A673 (cell line): ENCODE results near the gene ZFYVE9. TPM values are rescaled to one million over a fixed set of nuclear protein-coding genes. Genes with fewer than 3 reads are reported as not detected.

Source experiments
- BruUV-seq: library from RNA; stranded (reverse); fragments of 400-500 nt; replicated peaks from 2 replicates; lab custom pipeline; 2021; lab: Mats Ljungman, UMichigan
- CTCF ChIA-PET: fragments of 300-600 bp; sonication (Branson Sonifier 250); formaldehyde crosslinking; loops from one replicate; lab custom pipeline; 2022; ENCODE audit warnings: antibody characterized with exemption; lab: Charles Lee
- POLR2A ChIA-PET: fragments of 300-600 bp; sonication (Branson Sonifier 250); formaldehyde crosslinking; loops from one replicate; lab custom pipeline; 2022; ENCODE audit warnings: antibody characterized with exemption; ENCODE audit not compliant: low non-redundant PET; lab: Charles Lee
- DNase-seq: peaks from one replicate; pipeline ENCODE4 v3.0.0-alpha.2; 2015; ENCODE audit warnings: low spot score
- H3K27ac ChIP-seq: fragments of 200-600 bp; sonication (generic); 2 replicates; pipeline ENCODE4 v1.5.1; 2016; ENCODE audit warnings: mixed run types, low read depth, mild to moderate bottlenecking, mixed read lengths, antibody characterized with exemption, low read length; ENCODE audit not compliant: poor library complexity, severe bottlenecking
- H3K27me3 ChIP-seq: fragments of 200-600 bp; sonication (generic); replicated peaks from 2 replicates; pipeline ENCODE4 v1.6.1; 2017; ENCODE audit warnings: mixed run types, low read depth, mild to moderate bottlenecking, mixed read lengths, antibody characterized with exemption, low read length; ENCODE audit not compliant: insufficient read depth, poor library complexity
- H3K36me3 ChIP-seq: fragments of 200-600 bp; sonication (generic); 2 replicates; pipeline ENCODE4 v1.6.1; 2016; ENCODE audit warnings: mixed run types, mild to moderate bottlenecking, mixed read lengths, antibody characterized with exemption, low read length; ENCODE audit not compliant: insufficient read depth, poor library complexity, severe bottlenecking
- H3K4me1 ChIP-seq: fragments of 200-600 bp; sonication (generic); 2 replicates; pipeline ENCODE4 v1.6.1; 2017; ENCODE audit warnings: mixed run types, mild to moderate bottlenecking, mixed read lengths, antibody characterized with exemption, low read length; ENCODE audit not compliant: insufficient read depth, poor library complexity, severe bottlenecking
- H3K4me3 ChIP-seq: fragments of 200-600 bp; sonication (generic); 2 replicates; pipeline ENCODE4 v1.5.1; 2016; ENCODE audit warnings: low read depth, mixed run types, mild to moderate bottlenecking, mixed read lengths, low read length; ENCODE audit not compliant: poor library complexity, severe bottlenecking
- H3K9me3 ChIP-seq: fragments of 200-600 bp; sonication (generic); 2 replicates; pipeline ENCODE4 v1.6.1; 2016; ENCODE audit warnings: mixed run types, low read depth, mild to moderate bottlenecking, mixed read lengths, antibody characterized with exemption, low read length; ENCODE audit not compliant: poor library complexity, severe bottlenecking
- EZH2 ChIP-seq: fragments of 200-600 bp; sonication (generic); IDR thresholded peaks from 2 replicates; pipeline ENCODE4 v1.6.1; 2017; ENCODE audit warnings: borderline replicate concordance, low read depth, mild to moderate bottlenecking, mixed read lengths, antibody characterized with exemption, low read length; ENCODE audit not compliant: poor library complexity, severe bottlenecking
- intact Hi-C: fragments of 100-400 bp; cut with micrococcal nuclease; formaldehyde crosslinking; loops from one replicate; pipeline ENCODE4 v1.10.0; 2022; ENCODE audit not compliant: unreplicated experiment
- total RNA-seq: library from RNA; stranded (reverse); gene quantifications from 2 replicates; pipeline ENCODE4 v1.2.3, GENCODE V29; 2021
- TF ChIP-seq, protein P1 (sequence below): fragments of 300-800, 200-600 bp; sonication (generic); conservative IDR thresholded peaks from 2 replicates; pipeline ENCODE4 v1.5.1; 2017; ENCODE audit warnings: low read depth, mild to moderate bottlenecking, antibody characterized with exemption, low read length, moderate library complexity, mixed read lengths

ZFYVE9 gene
- total RNA-seq, 1 experiment from 2014 or later = 19.6 TPM

DNA sequence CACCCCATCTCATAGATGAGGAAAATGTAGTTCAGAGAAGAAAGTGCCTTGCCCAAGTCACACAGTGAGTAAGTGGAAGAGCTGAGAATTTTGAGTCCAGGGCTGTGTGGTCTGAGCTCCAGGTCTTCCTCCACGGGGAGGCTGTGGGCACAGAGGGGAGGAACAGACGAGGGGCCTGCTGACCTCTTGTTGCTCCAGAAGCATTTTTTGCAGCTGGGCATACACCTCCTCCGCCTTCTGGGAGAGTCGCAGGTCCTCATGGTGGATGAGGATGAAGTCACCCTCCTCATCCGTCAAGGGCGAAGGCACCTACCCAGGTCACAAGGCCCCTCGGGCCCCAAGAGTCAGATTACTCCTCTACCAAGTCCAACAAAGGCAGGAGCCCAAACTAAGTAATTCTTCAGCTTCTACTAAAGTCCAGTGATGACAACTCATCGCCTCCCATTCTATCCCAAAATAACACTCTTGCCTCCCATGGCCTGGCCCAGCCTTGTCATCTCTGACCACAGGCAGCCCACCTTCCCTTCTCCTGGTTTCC is 215.0 kb downstream of the ZFYVE9 start:
- no peak for DNase-seq
- ChIA-PET POLR2A (no interaction called here), CTCF (no interaction called here)
- H3K36me3 ChIP-seq = peaks cover 87% of the 10 kb centered on the region
- no peaks in the 10 kb centered on the region for H3K4me1 ChIP-seq
- no peak overlapping the region for H3K4me3 ChIP-seq
- H3K27me3 ChIP-seq = no peaks in the 10 kb centered on the region
- H3K27ac ChIP-seq = no peak overlapping the region
- intact Hi-C loops = no loop called here
- no TSS peak for BruUV-seq
- TF ChIP-seq EZH2 = no peak
- TF ChIP-seq, protein P1, sequence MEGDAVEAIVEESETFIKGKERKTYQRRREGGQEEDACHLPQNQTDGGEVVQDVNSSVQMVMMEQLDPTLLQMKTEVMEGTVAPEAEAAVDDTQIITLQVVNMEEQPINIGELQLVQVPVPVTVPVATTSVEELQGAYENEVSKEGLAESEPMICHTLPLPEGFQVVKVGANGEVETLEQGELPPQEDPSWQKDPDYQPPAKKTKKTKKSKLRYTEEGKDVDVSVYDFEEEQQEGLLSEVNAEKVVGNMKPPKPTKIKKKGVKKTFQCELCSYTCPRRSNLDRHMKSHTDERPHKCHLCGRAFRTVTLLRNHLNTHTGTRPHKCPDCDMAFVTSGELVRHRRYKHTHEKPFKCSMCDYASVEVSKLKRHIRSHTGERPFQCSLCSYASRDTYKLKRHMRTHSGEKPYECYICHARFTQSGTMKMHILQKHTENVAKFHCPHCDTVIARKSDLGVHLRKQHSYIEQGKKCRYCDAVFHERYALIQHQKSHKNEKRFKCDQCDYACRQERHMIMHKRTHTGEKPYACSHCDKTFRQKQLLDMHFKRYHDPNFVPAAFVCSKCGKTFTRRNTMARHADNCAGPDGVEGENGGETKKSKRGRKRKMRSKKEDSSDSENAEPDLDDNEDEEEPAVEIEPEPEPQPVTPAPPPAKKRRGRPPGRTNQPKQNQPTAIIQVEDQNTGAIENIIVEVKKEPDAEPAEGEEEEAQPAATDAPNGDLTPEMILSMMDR = no peak
- no peaks in the 10 kb centered on the region for H3K9me3 ChIP-seq

DNA sequence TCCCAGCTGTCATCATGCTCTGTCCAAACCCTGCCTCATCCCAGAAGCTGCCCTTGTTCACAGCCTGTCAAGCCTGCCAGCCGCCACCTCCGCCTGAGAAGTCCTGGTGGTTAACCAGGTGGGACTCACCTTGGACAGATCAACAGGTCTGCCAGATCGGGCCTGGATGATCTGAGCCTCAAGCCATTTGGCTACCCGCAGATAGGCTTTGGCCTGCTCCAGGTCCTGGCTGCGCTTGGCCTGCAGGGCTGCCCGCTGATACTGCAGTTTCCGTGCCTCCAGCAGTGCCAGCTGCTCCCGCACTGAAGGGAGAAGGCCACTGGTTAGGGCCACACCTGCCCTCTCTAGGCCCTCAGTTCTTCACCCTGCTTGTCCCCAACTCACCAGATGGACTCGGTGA is 215.5 kb downstream of the ZFYVE9 start:
- TF ChIP-seq, protein P1 = no peak
- no peak for TF ChIP-seq EZH2
- H3K4me3 ChIP-seq = no peak overlapping the region
- no peaks in the 10 kb centered on the region for H3K27me3 ChIP-seq
- H3K4me1 ChIP-seq = no peaks in the 10 kb centered on the region
- H3K36me3 ChIP-seq = peaks cover 88% of the 10 kb centered on the region
- ChIA-PET CTCF (no interaction called here), POLR2A (no interaction called here)
- DNase-seq = no peak
- H3K27ac ChIP-seq = no peak overlapping the region
- intact Hi-C loops = no loop called here
- BruUV-seq = no TSS peak
- no peaks in the 10 kb centered on the region for H3K9me3 ChIP-seq

DNA sequence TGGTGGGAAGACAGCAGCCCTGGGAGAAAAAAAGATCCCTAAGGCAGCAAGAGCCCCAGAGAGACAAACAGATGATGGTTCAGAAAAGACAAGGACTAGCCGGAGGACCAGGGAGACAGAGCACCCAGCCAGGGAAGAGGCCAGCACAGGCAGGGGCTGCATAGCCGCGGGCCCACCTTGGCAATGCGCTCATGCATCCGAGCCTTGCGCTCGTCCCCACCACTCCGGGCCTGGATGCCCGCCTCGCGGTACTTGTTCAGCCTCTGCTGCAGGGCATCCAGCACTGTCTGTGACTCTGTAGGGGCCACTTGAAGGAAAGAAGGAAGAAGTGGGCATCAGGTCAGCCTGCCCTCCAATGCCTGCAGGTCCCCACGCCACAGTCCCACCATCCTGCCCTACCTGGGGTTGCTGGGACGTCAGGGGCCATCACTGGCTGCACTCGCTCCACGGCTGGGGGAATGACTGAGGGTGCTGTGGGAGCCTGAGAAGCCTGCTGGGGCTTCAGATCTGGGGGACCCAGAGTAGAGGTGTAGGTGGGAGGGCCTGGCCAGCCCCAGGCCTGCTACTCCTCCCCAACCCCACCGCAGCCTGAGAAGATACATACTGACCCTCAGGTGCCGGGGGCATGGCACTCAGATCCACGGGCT is 217.1 kb downstream of the ZFYVE9 start:
- no peaks in the 10 kb centered on the region for H3K9me3 ChIP-seq
- intact Hi-C loops = no loop called here
- TF ChIP-seq, protein P1 = no peak
- TF ChIP-seq EZH2 = no peak
- no peak for DNase-seq
- POLR2A ChIA-PET = no interaction called here
- no peak overlapping the region for H3K4me3 ChIP-seq
- no peak overlapping the region for H3K27ac ChIP-seq
- no peaks in the 10 kb centered on the region for H3K4me1 ChIP-seq
- CTCF ChIA-PET = no interaction called here
- peaks cover 81% of the 10 kb centered on the region for H3K36me3 ChIP-seq
- no TSS peak for BruUV-seq
- no peaks in the 10 kb centered on the region for H3K27me3 ChIP-seq
